Activated B cell treated with CpG ODN at 0.5 μM for 24 hours (primary cell): ENCODE data around the gene MALSU1. TPM values are rescaled to one million over a fixed set of nuclear protein-coding genes. Genes with fewer than 3 reads are reported as not detected.

ENCODE experiments used
- ATAC-seq: fragments of 200-7000 bp; cut with Tn5 transposase; one replicate; pipeline ENCODE4 v1.10.0; 2021; ENCODE audit warnings: low read depth, mild to moderate bottlenecking, moderate library complexity
- CTCF ChIA-PET: fragments of 350-600 bp; sonication (Branson Sonifier 250); formaldehyde crosslinking; loops from one replicate; lab custom pipeline; 2021; ENCODE audit warnings: antibody characterized with exemption; lab: Charles Lee
- POLR2A ChIA-PET: fragments of 350-600 bp; sonication (Branson Sonifier 250); formaldehyde crosslinking; loops from one replicate; lab custom pipeline; 2021; ENCODE audit warnings: antibody characterized with exemption; lab: Charles Lee
- DNase-seq: peaks from one replicate; pipeline ENCODE4 v3.0.0; 2022
- H3K27ac Mint-ChIP-seq: one replicate; pipeline ENCODE4 v1.8.0; 2020; ENCODE audit warnings: mixed read lengths
- H3K27me3 Mint-ChIP-seq: one replicate; pipeline ENCODE4 v1.8.0; 2021; ENCODE audit warnings: mixed read lengths
- H3K36me3 Mint-ChIP-seq: one replicate; pipeline ENCODE4 v1.8.0; 2021; ENCODE audit warnings: low read depth, mixed read lengths
- H3K4me1 Mint-ChIP-seq: one replicate; pipeline ENCODE4 v1.8.0; 2021; ENCODE audit warnings: mixed read lengths
- H3K4me3 Mint-ChIP-seq: one replicate; pipeline ENCODE4 v1.8.0; 2020; ENCODE audit warnings: mild to moderate bottlenecking, mixed read lengths
- H3K9me3 Mint-ChIP-seq: one replicate; pipeline ENCODE4 v1.8.0; 2020; ENCODE audit warnings: mixed read lengths
- CTCF ChIP-seq: fragments of 200-600 bp; IDR thresholded peaks from one replicate; pipeline ENCODE4 v1.8.0; 2022; ENCODE audit warnings: antibody characterized with exemption, mild to moderate bottlenecking
- intact Hi-C: fragments of 100-400 bp; cut with micrococcal nuclease; formaldehyde crosslinking; loops from one replicate; pipeline ENCODE4 v1.15.1; 2024
- total RNA-seq: library from RNA; stranded (reverse); gene quantifications from 2 replicates; pipeline ENCODE4 v1.2.3, GENCODE V29; 2022

Gene MALSU1
- total RNA-seq, 1 donor from 2014 or later: 42.6 TPM

DNA sequence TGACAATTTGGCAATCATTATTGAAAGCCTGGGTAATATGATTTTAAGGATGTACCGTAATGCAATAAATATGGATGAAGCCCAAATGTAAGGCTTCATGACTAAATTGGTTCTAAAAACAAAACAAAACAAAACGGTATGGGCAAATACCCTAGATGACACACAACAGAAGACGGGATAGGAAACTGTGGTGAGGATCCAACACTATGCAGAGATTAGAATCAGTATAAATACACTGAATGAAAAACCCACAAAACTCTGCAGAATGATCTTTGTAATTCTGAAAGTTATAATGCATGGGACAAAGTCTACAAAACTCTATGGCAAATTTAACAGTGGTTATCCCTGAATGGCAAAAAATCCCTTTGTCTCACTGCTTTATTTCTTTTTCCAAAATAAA, 57.6 kb downstream of the MALSU1 start:
- Mint-ChIP-seq H3K36me3 (no peaks in the 10 kb centered on the region), H3K4me1 (peaks cover 17% of the 10 kb centered on the region), H3K9me3 (no peaks in the 10 kb centered on the region), H3K27ac (no peak overlapping the region), H3K27me3 (no peaks in the 10 kb centered on the region), H3K4me3 (no peak overlapping the region)
- ChIA-PET POLR2A (interaction anchor here (0.6 kb wide), 1 partner anchor 250 kb away, joined by 4 read pairs; no protein-coding TSS in a partner anchor), CTCF (interaction anchor here (1.1 to 1.4 kb wide), 2 partner anchors 72 to 188 kb away, joined by 3 to 4 read pairs; no protein-coding TSS in a partner anchor)
- intact Hi-C loops: loop anchor here (1.0 to 2.0 kb wide), 8 partner anchors 12 to 356 kb away; partner anchors contain the start of gene IGF2BP3
- no peak for ATAC-seq
- DNase-seq: no peak
- TF ChIP-seq CTCF: no peak

GRCh38 chr7:23357190-23358093, 58.3 kb downstream of the MALSU1 start:
- peak; percentile 87 for ATAC-seq
- H3K27me3 Mint-ChIP-seq: no peaks in the 10 kb centered on the region
- no peak overlapping the region for H3K27ac Mint-ChIP-seq
- intact Hi-C loops: loop anchor here (1.0 to 2.0 kb wide), 8 partner anchors 11 to 355 kb away; partner anchors contain the start of gene IGF2BP3
- CTCF ChIA-PET: interaction anchor here (0.7 to 2.1 kb wide), 36 partner anchors 8 to 356 kb away, joined by 3 to 42 read pairs (median 5); no protein-coding TSS in a partner anchor
- H3K4me1 Mint-ChIP-seq: peaks cover 20% of the 10 kb centered on the region
- H3K9me3 Mint-ChIP-seq: no peaks in the 10 kb centered on the region
- DNase-seq: no peak
- H3K36me3 Mint-ChIP-seq: no peaks in the 10 kb centered on the region
- POLR2A ChIA-PET: interaction anchor here (0.7 to 1.3 kb wide), 7 partner anchors 9 to 174 kb away, joined by 3 to 5 read pairs (median 3); partner anchors contain the start of gene TRA2A
- no peak overlapping the region for H3K4me3 Mint-ChIP-seq
- peak; percentile 22 for TF ChIP-seq CTCF

DNA sequence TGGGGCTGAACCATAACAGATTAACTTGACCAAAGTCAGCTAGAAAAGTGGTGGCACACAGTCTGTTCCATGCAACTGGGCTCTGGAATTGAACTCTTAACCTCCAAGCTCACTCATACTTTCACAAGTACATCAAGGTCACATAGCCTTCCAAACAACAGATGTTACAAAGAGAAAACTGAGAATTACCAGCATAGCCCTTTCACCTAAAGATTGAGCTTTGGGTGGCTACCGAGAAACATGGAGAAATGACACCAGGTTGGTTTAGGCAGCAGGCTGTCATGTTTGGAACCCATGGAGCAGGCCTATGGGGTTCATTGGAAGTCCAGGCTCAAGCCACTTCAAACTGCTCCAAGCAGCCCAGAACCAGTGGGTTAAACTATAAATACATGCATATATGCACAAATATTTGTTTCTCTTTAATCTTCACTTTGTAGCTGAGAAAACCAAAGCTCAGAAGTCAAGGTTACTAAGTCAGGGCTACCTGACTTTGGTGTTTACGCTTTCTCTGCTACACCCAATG, 59.1 kb downstream of the MALSU1 start:
- ChIA-PET POLR2A (interaction anchor here (0.7 to 1.3 kb wide), 7 partner anchors 9 to 173 kb away, joined by 3 to 5 read pairs (median 3); partner anchors contain the start of gene TRA2A), CTCF (interaction anchor here (0.7 to 2.1 kb wide), 36 partner anchors 9 to 355 kb away, joined by 3 to 42 read pairs (median 5); no protein-coding TSS in a partner anchor)
- Mint-ChIP-seq H3K27ac (no peak overlapping the region), H3K4me3 (no peak overlapping the region), H3K36me3 (no peaks in the 10 kb centered on the region), H3K9me3 (no peaks in the 10 kb centered on the region), H3K27me3 (no peaks in the 10 kb centered on the region), H3K4me1 (peaks cover 19% of the 10 kb centered on the region)
- ATAC-seq (no peak), DNase-seq (no peak)
- TF ChIP-seq CTCF: no peak
- intact Hi-C loops: no loop called here

Other genes starting within 250 kb of the MALSU1 start
- gene KLHL7, start 193.6 kb upstream of the MALSU1 start, total RNA-seq: 12.2 and 13.4 TPM in 2 replicates
- gene NUP42, start 117.3 kb upstream of the MALSU1 start, total RNA-seq: 39.2 and 50.6 TPM in 2 replicates
- gene GPNMB, start 52.6 kb upstream of the MALSU1 start, total RNA-seq: 0.76 and 1.1 TPM in 2 replicates
- 7.4 and 10.3 TPM in 2 replicates for gene IGF2BP3, start 171.2 kb downstream of the MALSU1 start, total RNA-seq
- 123 and 144 TPM in 2 replicates for gene TRA2A, start 232.6 kb downstream of the MALSU1 start, total RNA-seq